Measurements from ENCODE around the gene DIP2A.

GRCh38 chr21:46409641-46410406, 48.9 kb upstream of the DIP2A start:
- no peak for TF ChIP-seq CTCF (IDR thresholded peaks at IDR 0.05; ENCODE audit: low read length)
- TF ChIP-seq EZH2phosphoT487 (IDR thresholded peaks at IDR 0.05; ENCODE audit: low read length): no peak
- no peak for TF ChIP-seq EZH2 (optimal IDR thresholded peaks at IDR 0.05; ENCODE audit: low read depth, low read length)

Measured in MM.1S (cell line).